PC-9 (cell line): Measurements from ENCODE around the gene SDK1.

ENCODE experiments used
- EZH2 ChIP-seq: fragments of 200-600 bp; sonication (generic); IDR thresholded peaks from 2 replicates; pipeline ENCODE4 v1.8.0; 2017; ENCODE audit warnings: antibody characterized with exemption, low read depth
- TF ChIP-seq, protein P1 (sequence below): fragments of 200-600 bp; sonication (generic); conservative IDR thresholded peaks from 2 replicates; pipeline ENCODE4 v1.6.1; 2017; ENCODE audit warnings: mixed run types, antibody characterized with exemption, mild to moderate bottlenecking, moderate library complexity

DNA sequence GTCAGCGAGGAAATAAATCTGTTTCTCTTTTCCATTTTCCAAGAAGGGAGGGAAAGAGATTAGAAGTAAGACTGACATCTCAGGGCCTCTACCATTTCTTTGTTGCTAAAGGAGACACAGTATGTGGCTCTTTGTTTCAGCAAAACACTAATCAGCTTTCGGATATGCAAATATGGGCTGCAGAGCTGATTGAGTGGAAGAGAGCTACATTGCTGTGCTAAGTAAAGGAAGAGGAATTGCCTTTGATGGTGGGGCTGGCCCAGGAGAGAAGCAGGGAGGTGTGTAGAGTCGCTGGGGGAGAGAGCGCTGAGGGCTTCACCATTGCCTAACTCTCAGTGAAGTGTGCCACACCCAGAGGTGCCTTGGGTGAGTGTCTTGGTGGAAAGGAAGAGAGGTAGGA is 284.8 kb downstream of the SDK1 start:
- TF ChIP-seq, protein P1, sequence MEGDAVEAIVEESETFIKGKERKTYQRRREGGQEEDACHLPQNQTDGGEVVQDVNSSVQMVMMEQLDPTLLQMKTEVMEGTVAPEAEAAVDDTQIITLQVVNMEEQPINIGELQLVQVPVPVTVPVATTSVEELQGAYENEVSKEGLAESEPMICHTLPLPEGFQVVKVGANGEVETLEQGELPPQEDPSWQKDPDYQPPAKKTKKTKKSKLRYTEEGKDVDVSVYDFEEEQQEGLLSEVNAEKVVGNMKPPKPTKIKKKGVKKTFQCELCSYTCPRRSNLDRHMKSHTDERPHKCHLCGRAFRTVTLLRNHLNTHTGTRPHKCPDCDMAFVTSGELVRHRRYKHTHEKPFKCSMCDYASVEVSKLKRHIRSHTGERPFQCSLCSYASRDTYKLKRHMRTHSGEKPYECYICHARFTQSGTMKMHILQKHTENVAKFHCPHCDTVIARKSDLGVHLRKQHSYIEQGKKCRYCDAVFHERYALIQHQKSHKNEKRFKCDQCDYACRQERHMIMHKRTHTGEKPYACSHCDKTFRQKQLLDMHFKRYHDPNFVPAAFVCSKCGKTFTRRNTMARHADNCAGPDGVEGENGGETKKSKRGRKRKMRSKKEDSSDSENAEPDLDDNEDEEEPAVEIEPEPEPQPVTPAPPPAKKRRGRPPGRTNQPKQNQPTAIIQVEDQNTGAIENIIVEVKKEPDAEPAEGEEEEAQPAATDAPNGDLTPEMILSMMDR: no peak
- TF ChIP-seq EZH2: no peak
